ENCODE measurements around the gene HS3ST3A1.

The HS3ST3A1 gene

DNA sequence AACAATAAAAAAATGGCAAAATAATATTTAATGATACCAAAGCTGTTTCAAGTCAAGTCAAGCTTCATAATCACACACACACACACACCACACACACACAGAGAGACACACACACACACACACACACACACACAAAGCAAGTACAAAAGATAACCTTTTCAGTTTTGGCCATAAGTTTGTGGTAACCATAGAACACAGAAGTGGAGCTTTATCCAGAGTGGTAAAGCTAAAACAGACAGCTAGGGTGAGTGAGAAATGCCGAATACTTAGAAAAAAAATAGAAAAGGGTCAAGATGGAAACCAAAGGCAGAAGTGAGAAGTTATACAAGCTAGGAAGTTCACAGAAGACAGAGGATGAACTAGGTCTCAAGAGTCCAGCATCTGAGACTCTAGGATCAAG lies 79.0 kb downstream of the HS3ST3A1 start:
- no peaks in the 10 kb centered on the region for H3F3A ChIP-seq (ENCODE audit: insufficient read depth, low read length)
- H3K4me1 ChIP-seq (ENCODE audit: insufficient read depth, low read length, severe bottlenecking): no peaks in the 10 kb centered on the region
- H3K36me3 ChIP-seq (ENCODE audit: insufficient read depth, low read length): no peaks in the 10 kb centered on the region
- no peak overlapping the region for H3K4me3 ChIP-seq (ENCODE audit: low read depth, low read length, poor library complexity, severe bottlenecking)
- H3K9me2 ChIP-seq (ENCODE audit: low read depth, low read length): no peaks in the 10 kb centered on the region
- no peaks in the 10 kb centered on the region for H3K9me3 ChIP-seq (ENCODE audit: low read length)
- H3K27ac ChIP-seq (ENCODE audit: low read depth, low read length, poor library complexity, severe bottlenecking): no peak overlapping the region
- H3K27me3 ChIP-seq (ENCODE audit: insufficient read depth, low read length): no peaks in the 10 kb centered on the region
- no peaks in the 10 kb centered on the region for H4K20me1 ChIP-seq (ENCODE audit: insufficient read depth, low read length)
- no peak overlapping the region for H3K4me2 ChIP-seq (ENCODE audit: low read length)
- no peak overlapping the region for H3K9ac ChIP-seq (ENCODE audit: low read length)
- no peak for TF ChIP-seq EZH2 (IDR thresholded peaks at IDR 0.05; ENCODE audit: borderline replicate concordance, low read length)
- no peaks in the 10 kb centered on the region for H3K79me2 ChIP-seq (ENCODE audit: insufficient read depth, low read length)
- H2AFZ ChIP-seq (ENCODE audit: low read length): no peak overlapping the region

DNA sequence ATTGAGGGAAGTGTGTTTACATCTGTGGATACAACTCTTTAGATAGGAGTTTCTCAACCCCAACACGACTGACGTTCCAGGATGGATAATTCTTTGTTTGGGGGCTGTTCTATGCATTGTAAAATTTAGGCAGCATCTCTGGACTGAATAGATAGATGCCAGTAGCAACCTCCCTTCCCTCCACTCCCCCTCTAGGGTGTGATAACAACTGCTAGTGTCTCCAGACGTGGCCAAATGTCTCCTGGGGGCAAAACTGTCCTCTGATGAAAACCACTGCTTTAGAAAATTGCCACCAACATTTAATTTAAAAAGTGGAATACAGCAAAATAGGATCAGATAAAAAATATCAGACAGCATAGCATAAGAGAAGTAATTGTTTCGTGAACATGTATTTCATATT lies 79.9 kb downstream of the HS3ST3A1 start:
- H3K4me3 ChIP-seq (ENCODE audit: low read depth, low read length, poor library complexity, severe bottlenecking): no peak overlapping the region
- no peak for TF ChIP-seq EZH2 (IDR thresholded peaks at IDR 0.05; ENCODE audit: borderline replicate concordance, low read length)
- TF ChIP-seq, protein P1, sequence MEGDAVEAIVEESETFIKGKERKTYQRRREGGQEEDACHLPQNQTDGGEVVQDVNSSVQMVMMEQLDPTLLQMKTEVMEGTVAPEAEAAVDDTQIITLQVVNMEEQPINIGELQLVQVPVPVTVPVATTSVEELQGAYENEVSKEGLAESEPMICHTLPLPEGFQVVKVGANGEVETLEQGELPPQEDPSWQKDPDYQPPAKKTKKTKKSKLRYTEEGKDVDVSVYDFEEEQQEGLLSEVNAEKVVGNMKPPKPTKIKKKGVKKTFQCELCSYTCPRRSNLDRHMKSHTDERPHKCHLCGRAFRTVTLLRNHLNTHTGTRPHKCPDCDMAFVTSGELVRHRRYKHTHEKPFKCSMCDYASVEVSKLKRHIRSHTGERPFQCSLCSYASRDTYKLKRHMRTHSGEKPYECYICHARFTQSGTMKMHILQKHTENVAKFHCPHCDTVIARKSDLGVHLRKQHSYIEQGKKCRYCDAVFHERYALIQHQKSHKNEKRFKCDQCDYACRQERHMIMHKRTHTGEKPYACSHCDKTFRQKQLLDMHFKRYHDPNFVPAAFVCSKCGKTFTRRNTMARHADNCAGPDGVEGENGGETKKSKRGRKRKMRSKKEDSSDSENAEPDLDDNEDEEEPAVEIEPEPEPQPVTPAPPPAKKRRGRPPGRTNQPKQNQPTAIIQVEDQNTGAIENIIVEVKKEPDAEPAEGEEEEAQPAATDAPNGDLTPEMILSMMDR (IDR thresholded peaks at IDR 0.05; ENCODE audit: low read length): no peak
- H3K36me3 ChIP-seq (ENCODE audit: insufficient read depth, low read length): no peaks in the 10 kb centered on the region
- no peaks in the 10 kb centered on the region for H4K20me1 ChIP-seq (ENCODE audit: insufficient read depth, low read length)
- no peak overlapping the region for H3K27ac ChIP-seq (ENCODE audit: low read depth, low read length, poor library complexity, severe bottlenecking)
- no peaks in the 10 kb centered on the region for H3K27me3 ChIP-seq (ENCODE audit: insufficient read depth, low read length)
- H3K9me2 ChIP-seq (ENCODE audit: low read depth, low read length): no peaks in the 10 kb centered on the region
- H2AFZ ChIP-seq (ENCODE audit: low read length): no peak overlapping the region
- H3K9me3 ChIP-seq (ENCODE audit: low read length): no peaks in the 10 kb centered on the region
- H3F3A ChIP-seq (ENCODE audit: insufficient read depth, low read length): no peaks in the 10 kb centered on the region
- H3K4me2 ChIP-seq (ENCODE audit: low read length): no peak overlapping the region
- H3K9ac ChIP-seq (ENCODE audit: low read length): no peak overlapping the region
- H3K79me2 ChIP-seq (ENCODE audit: insufficient read depth, low read length): no peaks in the 10 kb centered on the region
- H3K4me1 ChIP-seq (ENCODE audit: insufficient read depth, low read length, severe bottlenecking): no peaks in the 10 kb centered on the region

DNA sequence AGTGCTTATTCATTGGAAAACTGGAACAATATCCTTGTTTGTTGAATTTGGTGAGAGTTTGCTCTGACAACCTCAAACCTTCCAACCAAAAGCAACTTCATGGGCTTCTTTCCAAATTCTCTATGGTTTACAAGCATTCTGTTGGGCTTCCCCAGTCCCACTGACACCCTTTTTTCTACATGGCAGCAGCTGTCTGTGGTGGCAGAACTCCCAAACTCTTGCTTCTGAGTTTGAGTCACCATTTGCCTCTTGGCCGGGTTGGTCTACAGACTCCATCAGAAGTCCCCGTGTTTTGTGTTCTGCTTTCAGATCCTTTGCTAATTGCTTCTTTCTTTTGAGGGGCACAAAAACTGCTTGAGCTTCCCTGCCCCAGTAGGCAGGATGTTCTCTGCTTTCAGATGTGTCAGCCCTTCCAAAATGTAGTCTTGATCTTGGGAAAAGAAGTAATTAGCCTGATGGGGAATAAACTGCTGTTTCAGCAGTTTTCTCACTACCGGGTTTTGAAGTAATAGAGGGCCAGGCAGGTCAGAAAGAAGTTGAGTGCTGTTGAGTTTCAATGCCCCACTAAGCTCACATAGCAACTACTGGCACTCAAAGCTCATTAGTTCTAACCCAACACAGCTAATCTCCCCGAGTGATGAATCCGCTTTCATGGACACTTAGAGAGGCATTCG lies 80.7 kb downstream of the HS3ST3A1 start:
- H3K27me3 ChIP-seq (ENCODE audit: insufficient read depth, low read length): no peaks in the 10 kb centered on the region
- H3K9ac ChIP-seq (ENCODE audit: low read length): no peak overlapping the region
- H2AFZ ChIP-seq (ENCODE audit: low read length): no peak overlapping the region
- no peak for TF ChIP-seq EZH2 (IDR thresholded peaks at IDR 0.05; ENCODE audit: borderline replicate concordance, low read length)
- TF ChIP-seq, protein P1 (IDR thresholded peaks at IDR 0.05; ENCODE audit: low read length): no peak
- no peaks in the 10 kb centered on the region for H3K79me2 ChIP-seq (ENCODE audit: insufficient read depth, low read length)
- no peak overlapping the region for H3K4me2 ChIP-seq (ENCODE audit: low read length)
- no peaks in the 10 kb centered on the region for H3K9me3 ChIP-seq (ENCODE audit: low read length)
- no peaks in the 10 kb centered on the region for H3K9me2 ChIP-seq (ENCODE audit: low read depth, low read length)
- no peak overlapping the region for H3K4me3 ChIP-seq (ENCODE audit: low read depth, low read length, poor library complexity, severe bottlenecking)
- no peaks in the 10 kb centered on the region for H4K20me1 ChIP-seq (ENCODE audit: insufficient read depth, low read length)
- H3K4me1 ChIP-seq (ENCODE audit: insufficient read depth, low read length, severe bottlenecking): no peaks in the 10 kb centered on the region
- H3F3A ChIP-seq (ENCODE audit: insufficient read depth, low read length): no peaks in the 10 kb centered on the region
- no peaks in the 10 kb centered on the region for H3K36me3 ChIP-seq (ENCODE audit: insufficient read depth, low read length)
- no peak overlapping the region for H3K27ac ChIP-seq (ENCODE audit: low read depth, low read length, poor library complexity, severe bottlenecking)
